ENCODE measurements around the gene BAG3. TPM values are rescaled to one million over a fixed set of nuclear protein-coding genes. Genes with fewer than 3 reads are reported as not detected.

Gene BAG3
- polyA plus RNA-seq, 1 donor from 2014 or later: 0.61 TPM

GRCh38 chr10:119604468-119604867, 46.7 kb upstream of the BAG3 start:
- Histone ChIP-seq H3K9me2 (ENCODE audit: insufficient read depth, low read length) (no peaks in the 10 kb centered on the region), H2AFZ (ENCODE audit: low read depth, low read length) (no peak overlapping the region), H3K36me3 (ENCODE audit: insufficient read depth, low read length) (no peaks in the 10 kb centered on the region), H3K9me3 (ENCODE audit: low read length) (no peaks in the 10 kb centered on the region), H3K4me2 (ENCODE audit: low read length) (no peak overlapping the region), H3K27ac (ENCODE audit: low read length) (no peak overlapping the region), H3K9ac (ENCODE audit: low read length) (no peak overlapping the region), H4K20me1 (ENCODE audit: insufficient read depth) (no peaks in the 10 kb centered on the region), H3K79me2 (replicated peaks; ENCODE audit: insufficient read depth, low read length) (no peaks in the 10 kb centered on the region), H3F3A (ENCODE audit: insufficient read depth, low read length, poor library complexity, severe bottlenecking) (no peaks in the 10 kb centered on the region), H3K4me3 (ENCODE audit: low read length) (no peak overlapping the region), H3K27me3 (ENCODE audit: insufficient read depth, low read depth, low read length) (no peaks in the 10 kb centered on the region)
- TF ChIP-seq EP300 (conservative IDR thresholded peaks at IDR 0.05; ENCODE audit: poor library complexity, severe bottlenecking) (no peak), SMC3 (conservative IDR thresholded peaks at IDR 0.05; ENCODE audit: poor library complexity) (no peak), RAD21 (conservative IDR thresholded peaks at IDR 0.05) (no peak), MXI1 (conservative IDR thresholded peaks at IDR 0.05; ENCODE audit: poor library complexity, severe bottlenecking) (no peak), CTCF (IDR thresholded peaks at IDR 0.05; ENCODE audit: poor library complexity, severe bottlenecking) (no peak), EZH2 (IDR thresholded peaks at IDR 0.05; ENCODE audit: borderline replicate concordance, insufficient read depth, low read length, poor library complexity, severe bottlenecking) (no peak), TAF1 (IDR thresholded peaks at IDR 0.05; ENCODE audit: low read depth) (no peak), REST (IDR thresholded peaks at IDR 0.05; ENCODE audit: borderline replicate concordance) (no peak), POLR2AphosphoS5 (IDR thresholded peaks at IDR 0.05) (no peak)

- H2AFZ ChIP-seq (ENCODE audit: low read depth, low read length): no peak overlapping the region
- H3K79me2 ChIP-seq (replicated peaks; ENCODE audit: insufficient read depth, low read length): no peaks in the 10 kb centered on the region
- H4K20me1 ChIP-seq (ENCODE audit: insufficient read depth): no peaks in the 10 kb centered on the region
- no peaks in the 10 kb centered on the region for H3K36me3 ChIP-seq (ENCODE audit: insufficient read depth, low read length)
- H3K27me3 ChIP-seq (ENCODE audit: insufficient read depth, low read depth, low read length): no peaks in the 10 kb centered on the region
- H3K9me3 ChIP-seq (ENCODE audit: low read length): no peaks in the 10 kb centered on the region
- no peak for TF ChIP-seq MXI1 (conservative IDR thresholded peaks at IDR 0.05; ENCODE audit: poor library complexity, severe bottlenecking)
- TF ChIP-seq EP300 (conservative IDR thresholded peaks at IDR 0.05; ENCODE audit: poor library complexity, severe bottlenecking): no peak
- peak; percentile 54 for TF ChIP-seq SMC3 (conservative IDR thresholded peaks at IDR 0.05; ENCODE audit: poor library complexity)
- TF ChIP-seq RAD21 (conservative IDR thresholded peaks at IDR 0.05): peak; percentile 52
- peak; percentile 53 for TF ChIP-seq CTCF (IDR thresholded peaks at IDR 0.05; ENCODE audit: poor library complexity, severe bottlenecking)
- TF ChIP-seq TAF1 (IDR thresholded peaks at IDR 0.05; ENCODE audit: low read depth): no peak
- TF ChIP-seq EZH2 (IDR thresholded peaks at IDR 0.05; ENCODE audit: borderline replicate concordance, insufficient read depth, low read length, poor library complexity, severe bottlenecking): no peak
- no peak for TF ChIP-seq REST (IDR thresholded peaks at IDR 0.05; ENCODE audit: borderline replicate concordance)
- no peak overlapping the region for H3K4me2 ChIP-seq (ENCODE audit: low read length)
- H3K9me2 ChIP-seq (ENCODE audit: insufficient read depth, low read length): no peaks in the 10 kb centered on the region
- no peak overlapping the region for H3K4me3 ChIP-seq (ENCODE audit: low read length)
- H3F3A ChIP-seq (ENCODE audit: insufficient read depth, low read length, poor library complexity, severe bottlenecking): no peaks in the 10 kb centered on the region
- no peak overlapping the region for H3K9ac ChIP-seq (ENCODE audit: low read length)
- no peak overlapping the region for H3K27ac ChIP-seq (ENCODE audit: low read length)
Observed at GRCh38 chr10:119608316-119609155, 42.6 kb upstream of the BAG3 start.

All from neural cell (in vitro differentiated cells).